NOMO-1 treated with dmso at 0.1 percent for 144 hours (cell line): ENCODE results near the gene BOLL.
"Not testable (repeated sequence)": the region's sequence is repeated elsewhere in the genome, so short reads cannot be mapped to it uniquely, and the experiment has no call there.

ENCODE experiments used
- DNase-seq: peaks from one replicate; lab custom pipeline; 2025; ENCODE audit not compliant: unreplicated experiment; lab: John Stamatoyannopoulos, UW

Gene BOLL

DNA sequence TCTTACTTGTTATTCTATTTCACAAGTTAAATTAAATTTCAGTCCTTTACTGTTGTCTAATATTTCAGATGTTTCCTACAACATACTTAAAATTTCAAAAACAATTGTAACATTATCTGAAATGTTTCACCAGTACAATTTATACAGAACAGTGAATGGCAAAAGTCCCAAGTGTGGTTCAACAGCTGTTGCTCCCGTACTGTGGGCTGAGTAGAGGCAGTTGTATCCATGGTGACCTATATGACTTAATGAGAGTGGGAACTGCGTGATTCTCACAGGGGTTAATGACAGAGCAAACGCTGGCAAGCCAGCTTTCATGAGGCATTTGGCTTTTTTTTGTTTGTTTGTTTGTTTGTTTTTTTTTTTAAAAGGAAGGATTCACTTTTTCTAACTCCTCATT lies 13.9 kb upstream of the BOLL start:
- DNase-seq, result no peak

DNA sequence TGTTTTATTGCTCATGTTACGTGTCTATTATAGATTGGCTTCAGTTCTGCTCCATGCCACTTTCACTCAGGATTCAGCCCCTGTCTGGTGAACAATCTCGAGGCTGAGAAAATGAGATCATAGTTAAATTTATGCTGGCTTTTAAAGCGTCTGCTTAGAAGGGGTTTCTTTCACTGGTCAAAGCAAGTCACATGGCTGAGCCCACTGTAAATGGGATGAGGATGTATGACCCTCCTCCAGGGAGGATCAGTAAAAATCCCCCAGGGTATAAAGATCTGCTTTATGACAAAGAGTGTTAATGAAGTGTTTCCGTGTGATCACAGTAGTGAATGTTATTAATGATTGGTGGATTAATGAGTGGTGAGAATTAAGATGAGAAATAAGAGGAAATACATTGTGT lies 13.1 kb upstream of the BOLL start:
- DNase-seq, result no peak

DNA sequence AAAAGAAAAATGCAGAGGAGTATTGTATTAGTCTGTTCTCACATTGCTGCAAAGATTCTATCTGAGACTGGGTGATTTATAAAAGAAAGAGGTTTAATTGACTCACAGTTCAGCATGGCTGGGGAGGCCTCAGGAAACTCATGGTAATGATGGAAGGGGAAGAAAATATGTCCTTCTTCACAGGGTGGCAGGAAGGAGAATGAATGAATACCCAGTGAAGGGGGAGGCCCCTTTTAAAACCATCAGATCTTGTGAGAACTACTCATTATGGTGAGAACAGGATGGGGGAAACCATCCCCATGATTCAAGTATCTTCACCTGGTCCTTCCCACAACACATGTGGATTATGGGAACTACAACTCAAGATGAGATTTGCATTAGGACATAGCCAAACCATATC lies 10.2 kb upstream of the BOLL start:
- no peak for DNase-seq

DNA sequence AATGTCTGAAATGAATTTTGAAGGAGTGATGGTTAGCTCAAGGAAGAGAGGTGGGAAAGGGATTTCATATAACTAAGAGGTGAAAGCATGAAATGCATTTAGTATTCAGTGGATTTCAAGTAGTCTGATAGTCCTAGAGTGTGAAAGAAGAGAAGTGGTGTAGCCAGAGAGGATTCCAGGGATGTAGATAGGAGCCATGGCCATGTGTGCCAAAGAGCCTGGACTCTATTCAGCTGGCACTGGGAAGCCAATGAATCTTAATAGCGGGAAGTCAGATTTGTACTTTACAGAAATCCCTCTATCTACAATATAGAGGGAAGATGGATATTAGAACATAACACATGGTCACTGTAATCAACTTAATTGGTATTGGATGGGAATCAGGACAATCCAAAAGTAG lies 8.3 kb upstream of the BOLL start:
- no peak for DNase-seq

DNA sequence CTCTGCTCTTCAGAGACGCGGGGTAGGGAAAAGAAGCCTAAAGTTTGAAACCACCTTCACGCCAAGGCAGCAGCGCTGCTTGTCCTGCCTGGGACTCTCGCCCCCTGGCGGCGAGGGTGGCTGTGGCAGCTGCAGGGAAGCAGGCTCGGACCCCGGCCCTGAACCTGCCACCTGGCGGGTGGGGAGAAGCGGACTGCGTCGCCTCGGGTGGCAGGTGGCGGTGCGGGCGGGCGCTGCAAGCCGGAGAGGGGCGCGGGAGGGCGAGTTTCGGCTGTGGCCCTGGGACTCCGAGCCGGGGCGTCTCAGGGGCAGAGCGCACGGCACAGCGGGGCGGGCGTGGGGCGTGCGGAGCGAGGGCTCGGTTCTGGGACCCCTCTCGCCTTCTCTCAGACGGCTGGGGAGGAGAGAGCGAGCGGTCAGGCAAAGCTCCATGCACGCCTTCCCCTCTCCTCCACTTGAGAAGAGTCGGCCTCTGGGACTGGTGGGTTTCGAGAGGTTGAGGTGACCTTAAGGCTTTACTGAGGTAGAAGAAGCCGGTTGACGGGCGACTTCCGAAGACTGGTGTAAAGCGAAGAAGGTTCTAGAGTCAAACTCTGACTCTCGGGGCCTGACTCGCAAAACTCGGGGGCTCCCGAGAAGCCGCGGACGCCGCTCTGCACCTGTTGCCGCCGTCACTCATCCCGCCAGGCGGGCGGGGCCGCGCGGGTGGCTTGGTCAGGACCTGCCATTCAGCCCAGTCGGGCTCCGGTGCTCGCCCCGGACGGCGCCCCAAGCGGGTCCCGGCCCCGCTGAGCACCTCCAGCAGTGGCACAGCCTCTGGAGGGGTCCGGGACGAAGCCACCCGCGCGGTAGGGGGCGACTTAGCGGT lies 1.1 kb upstream of the BOLL start:
- no peak for DNase-seq

DNA sequence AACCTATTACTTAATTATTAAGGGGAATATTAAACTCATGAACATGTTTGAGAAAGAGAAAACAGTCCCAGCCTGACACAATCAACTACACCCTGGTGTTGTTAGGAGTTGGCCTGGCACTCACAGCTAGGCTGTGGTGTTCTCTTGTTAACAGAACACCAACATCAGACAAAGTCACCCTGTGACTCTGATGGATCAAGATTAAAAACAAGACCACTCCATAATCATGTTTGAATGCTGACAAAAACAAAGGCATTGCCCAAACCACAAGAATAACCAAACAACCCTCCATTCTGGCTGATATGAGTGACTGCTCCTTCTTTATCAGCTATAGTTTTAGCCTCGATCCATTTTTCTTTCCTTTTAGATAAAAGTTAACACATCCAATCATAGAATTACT lies 3.0 kb downstream of the BOLL start:
- no peak for DNase-seq

DNA sequence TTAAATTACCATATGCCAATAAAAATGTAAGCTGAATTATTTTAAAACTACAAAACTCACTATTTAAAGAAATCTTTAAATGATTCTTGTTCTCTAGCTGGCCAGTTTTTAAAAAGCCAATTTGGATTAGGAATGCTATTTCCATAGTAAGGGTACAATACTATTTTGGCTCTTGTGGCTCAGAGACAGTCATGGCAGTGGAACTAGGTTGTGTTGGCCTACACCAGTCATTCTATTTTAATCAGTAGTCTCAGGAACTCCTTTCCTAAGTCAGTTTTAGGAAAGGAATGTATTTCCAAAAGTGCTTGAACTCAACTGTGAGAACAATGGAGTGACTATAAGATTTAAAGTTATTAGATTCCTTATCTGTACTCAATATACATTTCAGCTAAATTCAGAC lies 5.9 kb downstream of the BOLL start:
- DNase-seq, result no peak

DNA sequence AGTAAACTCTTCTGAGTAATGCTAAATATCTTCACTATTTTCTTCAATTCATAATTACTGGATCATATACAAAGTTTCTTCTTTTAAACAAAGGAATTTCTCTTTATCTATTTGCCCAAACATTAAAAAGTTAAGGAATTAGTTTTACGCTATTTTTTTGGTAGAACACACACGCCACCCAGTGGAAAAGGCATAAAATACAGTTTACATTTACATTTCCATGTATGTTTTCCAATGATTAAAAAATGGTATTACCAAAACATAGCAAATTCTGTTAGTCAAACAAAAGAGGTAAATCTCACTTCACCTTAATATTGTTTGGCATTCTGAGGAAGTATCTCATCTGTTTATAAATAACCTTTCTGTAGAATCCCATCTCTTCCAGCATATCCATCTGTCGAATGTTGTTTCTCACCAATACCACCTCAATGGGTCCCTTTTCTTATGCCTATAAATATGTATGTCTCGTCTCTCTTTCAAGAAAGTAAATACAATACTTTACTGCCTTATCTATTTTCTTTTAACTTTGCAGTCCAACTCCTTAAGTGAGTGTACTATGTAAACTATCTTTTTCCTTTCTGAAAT lies 7.2 kb downstream of the BOLL start:
- DNase-seq, result no peak

DNA sequence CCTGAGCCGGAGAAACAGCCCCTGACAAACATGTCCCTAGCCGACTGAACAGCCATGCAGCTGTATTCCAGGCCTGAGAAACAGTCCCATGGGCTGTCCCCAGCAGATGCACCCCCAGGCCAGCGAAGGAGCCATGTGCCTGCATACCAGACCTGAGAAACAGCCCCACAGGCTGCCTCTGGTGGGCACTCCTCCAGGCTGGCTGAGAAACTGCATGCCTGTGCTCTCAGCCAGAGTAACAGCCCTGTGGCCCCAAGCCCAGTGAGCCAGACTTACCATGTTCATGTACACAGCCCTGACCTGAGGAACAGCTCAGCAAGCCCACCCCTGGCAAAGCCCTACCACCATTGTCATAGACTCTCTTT lies 24.8 kb downstream of the BOLL start:
- DNase-seq, result no peak

DNA sequence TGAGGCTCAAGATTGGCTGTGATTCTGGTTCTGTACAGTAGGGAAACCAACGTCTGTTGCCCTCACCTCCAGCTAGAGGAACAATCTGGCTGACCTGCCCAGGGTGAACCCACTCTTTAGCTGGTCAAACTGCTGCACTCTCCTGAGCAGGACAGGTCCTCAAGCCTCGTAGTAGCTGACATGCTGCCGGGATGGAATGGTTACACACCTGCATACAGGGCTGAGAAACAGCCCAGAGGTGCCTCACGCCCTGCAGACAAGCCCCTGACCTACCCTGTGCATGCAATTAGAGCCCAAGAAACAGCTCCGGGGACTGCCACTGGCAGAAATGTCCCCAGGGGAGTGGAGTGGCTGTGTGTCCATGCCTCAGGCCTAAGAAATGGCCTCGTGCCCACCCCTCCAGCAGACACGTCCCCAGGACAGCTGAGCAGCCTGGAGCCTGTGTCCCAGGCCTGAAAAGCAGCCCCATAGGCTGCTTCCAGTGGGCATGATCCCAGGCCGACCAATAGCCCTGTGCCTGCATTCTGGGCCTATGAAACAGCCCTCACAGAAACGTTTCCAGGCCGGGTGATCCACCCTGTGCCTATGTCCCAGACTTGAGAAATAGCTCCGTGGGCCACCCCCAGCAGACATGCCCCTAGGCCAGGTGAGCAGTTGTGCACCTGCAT lies 25.4 kb downstream of the BOLL start:
- no peak for DNase-seq

DNA sequence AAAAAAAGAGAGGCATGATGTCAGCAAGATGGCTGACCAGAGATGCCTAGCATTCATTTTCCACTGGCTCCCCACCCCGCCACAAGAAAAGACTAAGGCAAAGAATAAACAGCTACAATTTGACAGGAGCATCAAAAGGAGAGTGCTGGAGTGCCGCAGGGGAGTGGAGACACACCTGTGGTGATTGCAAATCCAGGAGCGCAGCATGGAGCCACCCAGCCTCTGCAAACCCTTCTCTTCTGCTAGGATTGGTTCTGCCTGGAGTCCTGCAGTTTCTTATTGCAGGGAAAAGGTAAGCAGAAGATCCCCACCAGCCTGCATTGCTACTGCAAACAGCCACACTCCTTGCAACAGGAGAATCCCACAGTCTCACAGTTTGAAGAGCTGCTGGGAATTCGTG lies 26.1 kb downstream of the BOLL start:
- no peak for DNase-seq

DNA sequence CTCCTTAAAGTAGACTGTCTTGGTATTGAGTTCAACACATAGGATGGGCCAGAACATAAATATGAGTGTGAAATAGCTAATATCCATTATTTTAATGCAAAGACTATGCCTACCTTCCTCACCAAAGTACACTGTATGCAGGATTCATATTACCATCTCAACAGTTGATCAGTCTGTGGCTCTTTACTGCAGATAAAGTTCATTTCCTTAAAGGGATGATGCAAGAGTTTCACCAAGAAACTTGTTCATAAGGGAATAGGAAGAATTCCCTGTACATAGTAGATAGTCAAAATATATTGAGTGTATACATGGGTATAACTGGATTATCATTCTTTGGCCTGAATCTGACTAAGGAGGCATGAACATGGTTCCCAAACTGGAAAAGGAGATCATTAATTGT lies 44.9 kb downstream of the BOLL start:
- DNase-seq, result no peak

DNA sequence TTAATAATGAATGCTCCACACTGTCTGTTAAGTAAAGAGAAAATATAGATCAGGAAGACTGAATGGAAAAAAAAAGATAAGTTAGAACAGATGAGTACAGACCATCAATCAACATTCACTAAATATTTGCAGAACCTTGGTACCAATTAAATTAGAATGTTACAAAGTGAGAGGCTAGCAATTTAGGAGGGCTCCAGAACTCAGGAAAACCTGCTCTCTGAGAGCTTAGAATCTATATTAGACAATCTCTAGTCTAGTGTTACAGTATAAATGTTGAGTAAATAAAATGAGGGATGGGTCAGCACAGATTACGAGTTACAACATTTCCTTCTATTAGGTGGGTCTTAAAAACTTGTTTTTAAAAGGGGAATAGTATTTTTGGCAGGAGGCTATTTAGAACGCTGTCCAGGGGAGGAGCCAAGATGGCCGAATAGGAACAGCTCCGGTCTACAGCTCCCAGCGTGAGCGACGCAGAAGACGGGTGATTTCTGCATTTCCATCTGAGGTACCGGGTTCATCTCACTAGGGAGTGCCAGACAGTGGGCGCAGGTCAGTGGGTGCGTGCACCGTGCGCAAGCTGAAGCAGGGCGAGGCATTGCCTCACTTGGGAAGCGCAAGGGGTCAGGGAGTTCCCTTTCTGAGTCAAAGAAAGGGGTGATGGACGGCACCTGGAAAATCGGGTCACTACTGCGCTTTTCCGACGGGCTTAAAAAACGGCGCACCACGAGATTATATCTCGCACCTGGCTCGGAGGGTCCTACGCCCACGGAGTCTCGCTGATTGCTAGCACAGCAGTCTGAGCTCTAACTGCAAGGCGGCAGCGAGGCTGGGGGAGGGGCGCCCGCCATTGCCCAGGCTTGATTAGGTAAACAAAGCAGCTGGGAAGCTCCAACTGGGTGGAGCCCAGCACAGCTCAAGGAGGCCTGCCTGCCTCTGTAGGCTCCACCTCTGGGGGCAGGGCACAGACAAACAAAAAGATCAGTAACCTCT lies 56.3 kb downstream of the BOLL start:
- DNase-seq, result not testable (repeated sequence)

DNA sequence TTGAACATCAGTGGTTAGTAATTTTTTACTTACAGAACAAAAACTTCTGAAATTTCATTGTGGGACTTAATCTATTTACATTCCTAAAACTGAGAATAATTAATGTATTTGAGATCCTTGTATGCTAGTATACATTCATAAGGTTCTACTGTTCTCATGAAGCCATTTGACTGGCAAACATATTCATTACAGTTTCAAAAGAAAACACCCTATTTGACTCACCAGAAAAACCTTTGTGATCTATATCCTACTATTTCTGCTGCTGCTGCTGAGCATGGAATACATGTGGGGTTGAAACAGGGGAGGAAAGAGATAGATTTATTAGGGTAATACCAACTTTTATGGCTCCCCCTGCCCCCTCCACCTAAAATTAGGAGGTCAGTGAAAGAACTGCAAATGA lies 58.1 kb downstream of the BOLL start:
- no peak for DNase-seq

DNA sequence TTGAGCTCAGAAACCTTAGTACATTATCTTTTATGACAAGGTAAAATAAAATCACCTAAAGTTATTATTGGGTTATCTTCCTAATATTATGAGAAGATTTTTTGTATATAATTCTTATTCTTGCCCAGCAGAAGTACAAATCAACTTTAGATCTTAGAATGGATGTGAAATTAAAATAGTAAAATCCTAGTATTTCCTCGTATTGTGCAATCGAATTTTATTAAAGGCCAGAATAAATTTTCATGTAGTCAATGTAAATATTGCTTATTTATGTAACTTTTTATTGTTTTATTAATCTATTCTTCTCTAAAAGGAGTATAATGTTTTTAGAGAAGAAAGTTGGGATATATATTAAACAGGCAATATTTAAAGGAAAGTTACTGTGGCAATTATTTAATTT lies 67.3 kb downstream of the BOLL start:
- DNase-seq, result no peak

DNA sequence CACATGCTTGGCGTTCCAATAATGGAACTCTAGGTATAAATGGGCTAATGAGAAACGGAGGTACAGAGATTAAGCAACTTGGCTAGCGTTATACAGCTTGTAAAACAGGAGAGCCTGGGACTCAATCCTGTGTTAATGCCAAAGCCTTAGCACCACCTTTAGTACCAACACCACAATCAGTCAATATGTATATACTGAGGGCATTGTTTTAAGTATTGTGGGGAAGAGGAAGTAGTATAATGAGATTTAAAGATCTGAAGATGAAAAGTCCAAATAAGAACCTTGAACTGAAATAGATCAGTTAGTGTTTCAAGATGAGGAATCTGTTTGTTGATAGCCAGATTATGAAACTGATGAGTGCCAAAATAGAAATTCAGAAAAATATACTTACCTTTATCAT lies 71.8 kb downstream of the BOLL start:
- DNase-seq, result no peak

DNA sequence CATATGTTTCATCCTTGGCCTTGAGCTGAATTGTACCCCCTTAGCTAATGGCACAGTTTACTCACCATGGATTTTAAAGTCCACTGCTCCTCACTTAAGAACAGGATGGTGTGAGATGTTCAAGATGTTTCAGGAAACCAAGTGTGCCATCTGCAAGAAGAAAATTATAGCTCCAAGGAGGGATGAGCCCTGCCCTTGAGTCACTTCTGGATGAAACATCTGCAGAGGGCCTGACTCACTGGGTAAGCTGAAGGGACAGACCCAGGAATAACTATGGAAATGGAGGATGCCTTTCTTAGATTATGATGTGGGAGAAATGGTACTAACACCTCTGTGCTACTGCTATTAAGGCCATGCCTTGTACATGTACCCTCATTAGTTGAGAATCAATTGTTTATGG lies 73.5 kb downstream of the BOLL start:
- no peak for DNase-seq

DNA sequence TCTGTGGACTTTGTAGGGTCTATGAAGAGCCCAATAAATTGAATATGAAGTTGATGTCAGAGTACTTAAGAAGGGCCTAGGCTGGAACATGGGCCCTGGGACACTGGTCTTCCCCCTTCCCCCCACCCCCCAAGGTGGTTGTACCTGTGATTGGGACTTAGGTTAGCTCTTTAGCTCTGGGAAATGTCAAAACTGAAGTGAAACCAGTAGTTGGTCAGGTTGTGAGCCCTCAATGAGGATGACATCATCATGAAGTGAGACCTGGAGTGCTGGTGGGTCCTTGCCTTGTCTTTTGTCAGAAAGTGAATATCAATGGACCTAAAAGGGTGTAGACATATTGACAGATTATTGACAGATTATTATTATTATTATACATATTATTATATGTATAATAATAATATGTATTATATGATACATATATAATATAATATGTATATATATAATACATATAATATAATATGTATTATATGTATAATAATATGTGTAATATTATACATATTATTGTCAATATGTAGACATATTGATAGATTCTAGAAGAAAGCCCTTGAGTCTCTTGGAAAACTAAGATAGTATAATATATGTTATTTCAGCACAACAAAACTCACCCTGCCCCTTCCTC lies 74.6 kb downstream of the BOLL start:
- DNase-seq, result no peak

DNA sequence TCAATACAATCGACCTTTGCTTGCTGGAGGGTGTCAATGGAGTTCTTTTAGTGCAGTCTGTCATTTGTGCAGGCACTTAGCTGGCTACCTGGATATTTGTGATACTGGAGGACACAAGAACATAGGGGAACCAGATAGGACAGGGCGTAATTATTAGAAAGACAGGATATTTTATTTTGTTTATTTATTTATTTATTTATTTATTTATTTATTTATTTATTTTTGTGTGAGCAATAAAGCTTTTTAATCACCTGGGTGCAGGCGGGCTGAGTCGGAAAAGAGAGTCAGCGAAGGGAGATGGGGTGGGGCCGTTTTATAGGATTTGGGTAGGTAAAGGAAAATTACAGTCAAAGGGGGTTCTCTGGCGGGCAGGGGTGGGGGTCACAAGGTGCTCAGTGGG lies 76.0 kb downstream of the BOLL start:
- DNase-seq, result not testable (repeated sequence)

DNA sequence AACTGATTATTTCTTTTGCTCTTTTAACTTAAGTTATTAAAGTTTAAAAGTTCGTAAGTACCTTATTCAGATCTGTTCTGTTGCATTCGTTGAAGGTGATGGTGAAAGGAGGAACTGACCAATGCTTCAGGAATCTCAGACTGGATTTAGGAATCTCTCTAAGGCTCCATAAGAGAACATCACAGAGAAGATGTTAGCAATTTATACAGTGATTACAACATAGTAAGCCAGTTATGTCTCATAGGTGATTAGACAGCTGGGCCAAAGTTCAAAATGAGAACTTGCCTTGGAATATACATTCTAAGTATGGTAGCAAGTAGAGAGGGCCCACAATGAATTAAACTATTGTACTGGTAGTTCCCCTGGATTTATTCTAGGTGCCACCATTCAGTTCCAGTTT lies 76.8 kb downstream of the BOLL start:
- no peak for DNase-seq
